Measurements from ENCODE around the gene SERINC1.
"Not testable (repeated sequence)": the region's sequence is repeated elsewhere in the genome, so short reads cannot be mapped to it uniquely, and the experiment has no call there.

The SERINC1 gene

DNA sequence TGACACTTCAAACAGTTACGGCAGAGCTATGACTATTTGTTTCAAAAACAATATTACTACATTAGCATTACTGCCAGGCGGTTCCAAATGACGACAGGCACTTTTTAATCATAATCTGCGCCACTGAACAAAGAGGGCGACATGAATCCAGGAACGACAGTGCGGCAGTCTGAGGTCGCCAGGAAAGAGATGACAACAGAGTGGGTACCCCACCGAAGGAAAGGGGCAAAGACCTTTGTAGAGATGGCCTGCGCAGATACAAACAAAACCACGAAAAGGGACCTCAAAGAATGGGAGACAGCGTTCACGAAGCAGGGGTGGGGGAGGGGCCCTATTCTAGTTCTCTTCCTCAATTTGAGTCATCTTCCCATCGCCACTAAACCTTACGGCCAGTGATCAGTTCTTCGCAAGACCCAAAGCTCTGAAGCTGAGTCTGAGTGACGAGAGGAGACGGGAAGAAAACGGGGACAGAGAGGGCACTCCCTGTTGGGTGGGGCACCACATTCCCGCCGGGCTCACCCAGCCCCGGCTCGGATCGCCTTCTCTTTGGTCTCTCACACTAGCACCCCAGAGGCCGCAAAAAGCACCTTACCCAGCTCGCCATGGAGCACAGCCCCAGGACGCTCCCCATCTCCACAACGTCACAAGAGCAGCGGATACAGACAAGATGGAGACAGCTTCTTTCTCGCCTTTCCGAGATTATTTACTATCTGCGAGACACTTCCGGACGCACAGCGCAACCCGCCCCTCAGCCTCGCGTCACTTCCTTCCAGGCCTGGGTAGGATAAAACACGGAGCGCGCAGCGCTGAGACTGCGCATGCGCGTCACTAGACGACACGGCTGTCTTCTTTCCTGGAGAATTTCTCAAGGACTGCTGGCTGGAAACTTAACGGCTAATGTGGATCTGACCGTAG, at the start of gene SERINC1:
Gene SERINC1 (minus strand): TSS at position 701 of the 915 bp plus-strand sequence. CDS start 70 bp downstream, at position 631.
- DNase-seq = peak; percentile 97

DNA sequence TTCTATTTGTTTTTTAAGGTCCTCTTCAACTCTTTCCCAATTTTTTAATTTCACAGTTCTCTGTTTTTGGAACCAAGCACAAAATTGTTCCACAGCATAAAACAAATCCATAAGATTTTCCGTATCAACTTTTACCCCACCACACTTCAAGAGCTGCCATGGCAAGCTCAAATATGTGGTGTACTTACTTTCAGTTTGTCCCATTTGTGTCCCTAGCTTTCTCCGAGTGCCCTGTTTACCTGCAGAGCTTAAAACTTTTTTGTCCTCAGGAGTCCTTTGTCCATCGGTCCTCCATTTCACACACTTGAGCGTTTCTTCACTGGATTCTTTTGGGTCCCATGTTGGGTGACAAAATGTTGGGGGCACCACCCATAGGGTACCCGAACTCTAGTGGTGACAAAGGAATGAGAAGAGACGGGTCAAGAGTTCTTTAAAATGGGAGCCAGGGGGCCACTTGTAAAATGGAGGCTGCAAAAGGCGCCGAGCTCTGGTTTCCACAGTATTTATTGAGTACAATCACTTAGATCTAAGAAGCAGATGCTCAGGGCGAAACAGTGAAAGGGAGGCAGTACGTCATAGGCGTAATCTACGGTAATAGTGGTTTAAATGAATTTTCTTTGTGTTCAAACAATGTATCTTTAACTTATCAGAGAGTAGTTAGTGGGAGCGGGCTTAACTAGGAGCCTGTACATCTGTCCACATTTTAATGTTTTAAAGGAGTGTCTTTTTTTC, 39.8 kb upstream of the SERINC1 start:
- DNase-seq = no peak

DNA sequence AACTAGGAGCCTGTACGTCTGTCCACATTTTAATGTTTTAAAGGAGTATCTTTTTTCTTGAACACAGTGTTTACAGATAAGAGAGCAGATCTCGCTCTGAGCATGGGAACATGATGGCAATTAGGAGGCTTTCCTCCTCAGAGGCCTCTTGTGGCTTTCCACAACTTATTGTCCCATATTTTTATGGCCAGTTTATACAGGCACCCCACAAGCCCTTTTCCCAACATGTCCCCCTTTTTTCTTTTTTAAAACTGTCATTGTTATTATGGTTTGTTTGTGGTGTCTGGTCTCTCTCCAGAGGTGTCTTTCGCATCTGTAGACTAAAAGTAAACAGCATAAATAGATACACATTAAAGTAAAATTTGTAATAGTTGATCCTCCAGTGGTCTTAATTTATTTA, 33.6 kb upstream of the SERINC1 start:
- not testable (repeated sequence) for DNase-seq

DNA sequence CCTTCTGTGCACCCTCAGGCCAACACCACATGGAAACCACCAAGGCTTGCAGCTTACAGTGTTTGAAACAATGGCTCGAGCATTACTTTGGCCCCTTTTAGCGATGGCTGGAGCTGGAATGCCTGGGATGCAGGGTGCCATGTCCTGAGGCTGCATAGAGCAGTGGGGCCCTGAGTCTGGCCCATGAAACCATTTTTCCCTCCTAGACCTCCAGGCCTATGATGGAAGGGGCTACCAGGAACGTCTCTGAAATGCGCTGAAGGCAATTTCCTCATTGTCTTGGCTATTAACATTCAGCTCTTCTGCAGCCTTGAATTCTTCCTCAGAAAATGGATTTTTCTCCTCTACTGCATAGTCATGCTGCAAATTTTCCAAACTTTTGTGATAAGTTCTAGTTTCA, 29.9 kb upstream of the SERINC1 start:
- no peak for DNase-seq

DNA sequence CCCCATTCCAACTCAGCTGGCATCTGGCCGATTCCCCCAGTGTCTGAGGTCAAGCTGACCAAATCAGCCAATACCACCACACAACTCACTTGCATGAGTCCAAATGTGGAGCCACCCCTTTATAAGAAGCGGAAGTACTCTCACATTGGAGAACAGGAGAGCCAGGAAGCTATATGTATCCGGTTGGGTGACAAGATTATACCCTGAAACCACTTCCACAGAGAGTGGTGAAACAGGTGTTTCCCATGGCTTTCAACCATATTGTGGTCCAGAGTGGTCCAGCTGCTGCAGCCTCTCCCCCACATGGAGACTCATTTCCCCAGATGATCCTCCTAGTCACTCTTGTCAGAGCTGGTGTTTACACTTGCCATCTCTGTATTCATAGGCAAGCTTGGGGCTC, 24.0 kb upstream of the SERINC1 start:
- no peak for DNase-seq

DNA sequence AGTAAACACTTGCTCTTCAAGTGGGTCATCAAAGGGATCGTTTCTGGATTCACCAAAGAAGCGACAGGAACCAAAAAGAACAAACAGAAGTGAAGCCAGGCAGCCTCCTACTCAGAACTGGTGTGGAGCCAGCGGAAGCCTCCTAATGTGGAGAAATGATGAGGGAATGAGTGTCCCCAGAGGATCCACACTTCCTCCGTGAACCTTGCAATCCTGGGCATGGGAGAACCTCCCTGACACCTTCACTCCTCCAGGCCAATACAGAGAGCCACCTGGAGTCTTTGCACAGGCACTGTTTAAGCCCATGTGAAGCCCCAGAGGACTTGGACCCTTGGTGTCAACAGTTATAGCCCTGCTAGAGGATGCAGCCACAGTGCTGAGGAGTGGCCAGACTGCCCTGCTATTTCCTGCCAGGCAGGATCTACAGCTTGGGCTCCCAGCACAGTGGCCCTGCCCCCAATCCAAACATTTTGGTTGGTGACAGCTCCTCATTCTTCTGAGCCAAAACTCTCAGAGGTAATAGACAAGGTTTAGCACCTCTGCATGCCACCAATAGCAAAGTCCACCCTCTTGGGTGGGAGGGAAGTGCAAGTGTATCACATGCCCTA, 23.2 kb upstream of the SERINC1 start:
- DNase-seq = no peak

DNA sequence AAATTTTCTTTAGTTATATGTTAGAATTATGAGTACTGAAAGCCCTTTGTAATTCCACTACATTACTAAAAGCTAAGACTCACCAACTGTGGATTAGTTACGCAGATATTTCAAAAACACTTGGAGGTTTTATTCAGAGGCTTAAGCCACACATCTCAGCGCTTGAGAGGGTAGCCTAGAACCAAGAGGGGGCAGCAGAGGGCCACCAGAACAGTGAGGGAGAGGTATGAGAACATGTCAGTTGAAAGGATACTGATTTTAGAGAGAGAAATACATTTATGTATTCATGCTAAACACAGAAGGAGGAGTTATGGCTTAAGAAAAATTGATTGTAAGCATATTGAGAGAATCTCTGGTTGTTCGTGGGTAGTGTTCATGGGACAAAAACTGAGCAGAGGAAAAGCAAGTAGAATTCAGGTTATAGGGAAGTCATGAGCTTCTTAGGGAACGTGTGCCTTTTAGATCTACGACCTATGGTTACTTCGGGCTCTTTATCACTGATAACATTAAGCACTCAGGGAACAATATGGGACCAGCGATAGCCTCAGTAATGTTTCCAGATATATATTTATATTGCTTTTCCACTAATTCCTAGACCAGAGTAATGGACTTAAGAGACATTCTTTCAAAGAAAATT, 20.4 kb upstream of the SERINC1 start:
- DNase-seq = peak; percentile 85

DNA sequence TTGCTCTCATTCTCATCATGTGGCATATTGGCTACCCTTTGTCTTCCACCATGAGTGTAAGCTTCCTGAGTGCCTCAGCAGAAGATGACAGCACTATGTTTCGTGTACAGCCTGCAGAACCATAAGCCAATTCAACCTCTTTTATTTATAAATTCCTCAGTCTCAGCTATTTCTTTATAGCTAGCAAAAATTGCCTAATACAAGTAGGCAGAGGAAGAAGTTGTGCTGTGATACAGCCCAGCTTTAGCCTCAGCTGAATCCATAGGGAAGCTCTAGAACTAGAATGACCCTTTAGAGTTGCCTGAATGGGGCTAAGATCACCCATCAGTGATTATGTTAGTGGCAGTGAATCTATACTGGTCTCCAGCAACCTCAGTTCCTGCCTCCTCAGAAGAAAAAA, 19.0 kb upstream of the SERINC1 start:
- DNase-seq = no peak

DNA sequence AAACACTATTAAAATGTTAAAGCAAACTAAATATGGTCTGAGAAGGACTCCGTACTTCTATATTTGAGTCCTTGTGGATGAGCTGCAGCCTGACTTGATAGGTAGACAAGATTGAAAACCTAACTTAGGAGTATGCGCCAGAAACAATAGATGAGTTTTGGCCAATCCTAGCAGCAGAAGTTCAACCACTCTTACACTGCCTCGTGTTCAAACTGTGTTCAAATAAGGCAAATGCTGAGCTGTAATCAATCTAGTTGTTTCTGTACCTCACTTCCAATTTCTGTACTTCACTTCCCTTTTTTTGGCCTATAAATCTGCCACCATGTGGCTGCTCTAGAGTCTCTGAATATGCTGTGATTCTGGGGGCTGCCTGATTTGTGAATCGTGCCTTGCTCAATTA, 13.2 kb upstream of the SERINC1 start:
- no peak for DNase-seq

DNA sequence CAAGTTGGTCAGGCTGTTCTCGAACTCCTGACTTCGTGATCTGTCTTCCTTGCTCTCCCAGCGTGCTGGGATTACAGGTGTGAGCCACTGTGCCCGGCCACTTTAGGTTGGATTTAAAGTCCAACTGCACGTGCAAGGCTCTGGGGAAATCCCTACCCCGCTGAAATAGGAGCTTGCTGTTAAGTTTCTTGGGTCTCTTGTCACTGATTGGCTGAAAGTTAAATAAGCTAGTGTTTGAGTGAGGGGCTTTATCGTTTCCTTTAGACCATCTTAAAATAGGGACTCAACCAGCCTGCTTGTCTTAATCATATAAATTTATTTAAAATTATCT, 11.1 kb upstream of the SERINC1 start:
- DNase-seq = no peak

DNA sequence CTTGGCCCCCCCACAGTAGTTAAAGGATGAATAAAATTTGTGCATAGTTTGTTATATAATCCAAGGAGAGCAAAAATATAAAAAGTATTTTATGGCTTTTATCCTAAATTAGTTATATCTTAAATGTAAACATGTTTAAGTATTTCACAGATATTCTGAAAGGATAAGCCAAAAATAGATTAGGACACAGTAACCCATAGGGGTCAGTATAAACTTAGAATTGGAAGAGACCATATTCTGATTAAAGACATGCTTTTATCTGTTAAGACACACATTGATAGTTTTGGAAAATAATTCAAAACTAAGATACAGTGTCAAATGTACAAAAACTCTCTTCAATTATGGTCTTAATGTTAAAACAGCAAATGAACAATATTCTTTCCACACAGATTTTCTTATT, 4.5 kb upstream of the SERINC1 start:
- no peak for DNase-seq

DNA sequence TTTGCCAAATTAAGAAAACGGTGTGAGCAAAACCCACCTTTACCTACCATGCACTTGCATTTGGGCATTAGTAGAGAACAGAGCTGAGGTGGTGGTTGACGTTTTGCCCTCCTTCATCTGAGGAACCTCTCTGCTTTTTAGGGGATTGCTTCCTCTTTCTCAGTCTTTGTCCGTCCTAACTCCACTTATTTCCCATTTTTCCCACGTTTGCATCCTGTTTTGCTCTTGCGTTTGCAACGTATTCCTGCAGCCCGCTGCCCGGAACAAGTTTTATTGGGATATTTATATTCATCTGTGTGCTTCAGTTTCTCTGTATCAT, 374 bp upstream of the SERINC1 start:
- DNase-seq = no peak

DNA sequence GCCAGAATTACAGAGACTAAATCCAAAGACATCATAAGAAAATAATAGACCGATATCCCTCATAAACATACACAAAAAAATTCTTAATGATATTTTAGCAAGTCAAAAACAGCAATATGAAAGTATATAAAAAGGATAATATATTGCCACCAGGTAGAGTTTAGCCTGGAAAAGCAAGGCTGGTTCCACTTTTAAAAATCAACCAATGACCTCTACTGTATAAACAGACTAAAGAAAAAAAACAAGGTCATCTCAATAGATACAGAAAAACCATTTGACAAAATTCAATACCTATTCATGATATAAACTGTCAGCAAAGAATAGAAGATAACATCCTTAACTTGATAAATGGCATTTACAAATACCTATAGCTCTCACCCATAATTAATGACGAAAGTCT, 9.7 kb downstream of the SERINC1 start:
- no peak for DNase-seq

DNA sequence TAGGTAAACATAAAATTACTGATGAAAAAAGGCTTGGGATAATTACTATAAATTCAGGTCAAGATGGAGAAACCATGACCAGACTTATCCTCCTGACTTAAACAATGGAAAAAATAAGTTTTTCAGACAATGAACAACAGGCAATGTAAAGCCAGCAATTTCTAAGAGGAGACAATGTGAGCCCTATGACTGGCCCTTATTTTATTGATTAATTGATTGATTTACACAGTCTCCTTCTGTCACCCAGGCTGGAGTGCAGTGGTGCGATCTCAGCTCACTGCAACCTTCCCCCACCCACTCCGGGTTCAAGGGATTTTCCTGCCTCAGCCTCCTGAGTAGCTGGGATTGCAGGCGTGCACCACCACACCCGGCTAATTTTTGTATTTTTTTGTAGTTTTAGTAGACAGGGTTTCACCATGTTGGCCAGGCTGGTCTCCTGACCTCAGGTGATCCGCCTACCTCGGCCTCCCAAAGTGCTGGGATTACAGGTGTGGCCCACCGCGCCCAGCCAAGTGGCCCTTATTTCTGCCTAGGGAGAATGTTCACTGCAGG, 11.7 kb downstream of the SERINC1 start:
- not testable (repeated sequence) for DNase-seq

DNA sequence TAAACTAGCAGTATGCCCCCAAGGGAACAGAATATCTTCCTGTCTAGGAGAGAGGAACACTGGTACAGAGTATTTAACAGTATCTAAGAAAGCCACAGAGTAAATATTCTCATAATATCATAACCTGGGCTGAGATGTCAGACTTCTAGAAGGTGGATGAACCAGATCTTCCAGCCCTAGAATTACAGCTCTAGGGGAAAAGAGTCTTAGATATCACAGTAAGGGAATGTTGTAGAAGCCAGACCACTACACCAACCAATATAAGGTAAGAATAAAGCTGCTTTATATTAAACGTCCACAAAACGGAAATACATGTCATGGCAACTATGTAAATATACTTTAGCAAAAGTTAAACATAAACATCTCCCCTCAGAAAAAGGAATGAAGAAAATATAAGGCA, 12.4 kb downstream of the SERINC1 start:
- DNase-seq = no peak

DNA sequence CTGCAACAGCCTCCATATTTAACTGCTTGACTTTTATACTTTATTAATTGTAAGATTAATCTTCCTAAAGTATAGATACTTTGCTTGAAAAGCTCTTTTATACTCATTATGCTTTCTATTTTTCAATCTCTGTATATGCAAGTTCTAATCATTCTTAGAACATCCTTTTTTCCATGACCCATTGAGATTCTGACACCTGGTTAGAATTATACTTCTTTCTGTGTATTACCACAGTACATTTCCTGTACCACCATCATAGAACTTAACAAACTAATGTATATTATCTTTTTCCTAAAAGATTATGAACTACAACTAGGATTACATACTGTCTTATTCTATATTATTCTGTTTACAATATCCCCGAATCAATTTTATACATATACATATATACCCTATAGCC, 13.5 kb downstream of the SERINC1 start:
- DNase-seq = no peak

DNA sequence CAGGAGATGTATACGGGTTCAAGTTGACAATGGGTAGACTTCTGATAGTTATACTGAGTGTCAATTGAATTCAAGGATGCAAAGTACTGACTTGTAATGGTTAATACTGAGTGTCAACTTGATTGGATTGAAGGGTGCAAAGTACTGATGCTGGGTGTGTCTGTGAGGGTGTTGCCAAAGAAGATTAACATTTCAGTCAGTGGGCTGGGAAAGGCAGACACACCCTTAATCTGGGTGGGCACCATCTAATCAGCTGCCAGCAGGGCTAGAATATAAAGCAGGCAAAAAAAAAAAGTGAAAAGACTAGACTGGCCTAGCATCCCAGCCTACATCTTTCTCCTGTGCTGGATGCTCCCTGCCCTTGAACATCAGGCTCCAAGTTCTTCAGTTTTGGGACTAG, 16.5 kb downstream of the SERINC1 start:
- not testable (repeated sequence) for DNase-seq

DNA sequence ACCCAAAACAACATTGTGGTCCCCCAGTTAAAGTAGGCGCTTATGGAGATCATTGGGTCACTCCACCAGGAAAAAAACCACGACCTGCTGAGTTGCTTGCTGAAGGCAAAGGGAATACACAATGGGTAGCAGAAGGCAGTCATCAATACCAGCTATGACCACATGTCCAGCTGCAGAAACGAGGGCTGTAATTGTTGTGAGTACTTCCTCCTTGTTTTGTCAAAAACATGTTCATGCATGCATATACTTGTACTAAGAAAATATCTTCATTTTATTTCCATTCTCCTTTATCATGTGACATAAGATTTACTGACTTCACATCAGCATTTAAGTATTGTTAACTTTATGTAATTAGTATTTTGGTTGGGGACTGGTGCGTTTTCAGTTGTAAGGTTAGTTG, 16.9 kb downstream of the SERINC1 start:
- DNase-seq = no peak

DNA sequence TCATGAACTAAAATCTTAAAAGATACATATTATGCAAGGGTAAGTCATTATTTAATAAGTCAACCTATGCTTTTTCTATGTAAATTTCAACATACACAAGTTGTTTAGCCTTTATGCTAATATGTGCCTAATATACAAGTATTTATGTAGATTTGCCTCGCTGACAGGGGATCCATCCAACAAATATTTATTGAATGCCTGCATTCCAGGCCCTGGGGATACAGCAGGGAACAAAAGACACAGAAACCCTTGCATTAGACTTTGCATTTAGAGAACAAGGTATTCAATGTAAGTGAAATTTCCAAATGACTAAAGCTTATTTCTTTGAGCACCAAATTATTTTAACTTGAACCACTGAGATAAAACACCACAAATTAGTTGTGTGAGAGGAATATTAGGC, 19.1 kb downstream of the SERINC1 start:
- DNase-seq = no peak

DNA sequence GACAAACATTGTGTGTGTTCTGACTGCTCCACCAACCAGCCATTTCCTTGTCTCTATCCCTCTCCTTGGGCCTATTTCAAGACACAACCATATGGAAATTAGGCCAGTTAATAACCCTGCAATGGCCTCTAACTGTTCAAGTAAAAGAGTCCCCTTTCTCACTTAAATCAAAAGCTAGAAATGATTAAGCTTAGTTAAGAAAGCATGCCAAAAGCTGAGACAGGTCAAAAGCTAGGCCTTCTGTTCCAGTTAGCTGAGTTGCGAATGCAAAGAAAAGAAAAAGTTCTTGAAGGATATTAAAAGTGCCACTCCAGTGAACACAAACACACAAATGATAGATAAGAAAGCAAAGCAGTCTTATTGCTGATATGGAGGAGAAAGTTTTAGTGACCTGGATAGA, 22.5 kb downstream of the SERINC1 start:
- DNase-seq = no peak

DNA sequence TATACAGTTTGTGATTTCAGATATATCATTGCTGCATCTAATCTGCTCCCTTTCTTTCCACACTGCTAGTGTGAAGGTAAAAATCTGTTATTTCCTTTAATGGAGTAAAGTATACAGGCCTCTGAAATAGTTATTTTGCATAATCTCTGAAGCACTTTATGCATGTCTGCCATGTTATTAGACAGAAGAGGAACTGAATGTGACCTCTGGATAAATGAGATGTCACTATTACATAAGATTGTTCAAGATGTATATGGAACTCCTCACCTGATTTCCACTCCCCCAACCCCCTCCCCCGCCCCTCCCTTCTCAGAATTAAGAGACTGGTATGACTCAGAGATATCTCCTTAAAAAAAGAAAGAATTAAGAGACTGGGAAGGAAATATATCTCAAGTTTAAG, 26.3 kb downstream of the SERINC1 start:
- no peak for DNase-seq

DNA sequence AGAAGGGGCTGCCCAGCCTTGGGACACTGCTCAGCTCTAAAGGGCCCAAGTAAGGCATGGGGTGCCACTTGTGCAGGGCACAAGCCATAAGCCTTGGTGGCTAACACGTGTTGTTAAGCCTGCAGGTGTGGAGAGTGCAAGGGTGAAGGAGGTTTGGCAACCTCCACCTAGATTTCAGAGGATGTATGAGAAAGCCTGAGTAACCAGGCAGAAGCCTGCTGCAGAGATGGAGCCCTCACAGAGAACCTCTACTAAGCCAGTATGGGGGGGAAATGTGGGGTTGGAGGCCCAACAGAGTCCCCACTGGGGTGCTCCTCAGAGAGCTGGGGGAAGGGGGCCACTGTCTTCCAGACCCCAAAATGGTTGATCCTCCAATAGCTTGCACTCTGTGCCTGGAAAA, 32.6 kb downstream of the SERINC1 start:
- no peak for DNase-seq

DNA sequence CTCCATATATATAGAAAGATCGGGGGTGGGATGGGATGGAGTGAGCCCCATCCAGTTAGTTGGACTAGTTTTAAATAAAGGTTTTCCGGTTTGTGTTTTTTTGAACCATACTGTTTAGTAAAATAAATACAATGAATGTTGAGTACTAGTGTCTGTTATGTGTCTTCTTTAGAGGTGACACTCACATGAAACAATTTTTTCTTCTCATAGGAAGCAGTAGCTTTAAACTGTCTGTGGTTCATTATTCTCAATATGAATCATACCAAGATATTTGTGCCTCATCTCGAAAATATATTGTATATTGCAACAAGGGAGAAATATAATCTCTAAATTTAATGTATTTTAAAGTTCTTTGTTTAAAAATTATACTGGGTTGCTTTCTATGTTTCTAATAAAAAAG, 38.8 kb downstream of the SERINC1 start:
- no peak for DNase-seq
